OCI-LY7 (cell line): ENCODE measurements around the gene AKAP12.

ENCODE experiments used
- CTCF ChIP-seq: fragments of 200-600 bp; sonication (generic); conservative IDR thresholded peaks from 2 replicates; pipeline ENCODE4 v1.5.1; 2014; ENCODE audit warnings: mild to moderate bottlenecking, antibody characterized with exemption, low read length, moderate library complexity, mixed read lengths
- EZH2phosphoT487 ChIP-seq: fragments of 200-600 bp; sonication (generic); IDR thresholded peaks from 2 replicates; pipeline ENCODE4 v1.6.1; 2018; ENCODE audit warnings: low read depth, borderline replicate concordance, mild to moderate bottlenecking, mixed run types, antibody characterized with exemption, low read length, moderate library complexity, mixed read lengths

- no peak for TF ChIP-seq CTCF
- TF ChIP-seq EZH2phosphoT487 = no peak
Observed at GRCh38 chr6:151335930-151336329, 96.2 kb downstream of the AKAP12 start.
